Activated CD4-positive, alpha-beta T cell treated with anti-CD3 and anti-CD28 coated beads for 24 hours (primary cell): ENCODE results near the gene TRIM67.
"Not testable (repeated sequence)": the region's sequence is repeated elsewhere in the genome, so short reads cannot be mapped to it uniquely, and the experiment has no call there.

ENCODE experiments used
- DNase-seq, 2 donors: peaks; one replicate each; pipeline ENCODE4 v3.0.0-alpha.2; 2020; ENCODE audit warnings: low read depth in 2 of 2

Gene TRIM67

GRCh38 chr1:231203259-231204057, 41.6 kb downstream of the TRIM67 start:
- DNase-seq: no peak

GRCh38 chr1:231206856-231207255, 45.0 kb downstream of the TRIM67 start:
- DNase-seq: no peak

- no peak for DNase-seq
Measured at GRCh38 chr1:231207437-231207836, 45.6 kb downstream of the TRIM67 start.

GRCh38 chr1:231208980-231209379, 47.1 kb downstream of the TRIM67 start:
- no peak for DNase-seq

GRCh38 chr1:231209531-231209930, 47.7 kb downstream of the TRIM67 start:
- DNase-seq: no peak

- no peak for DNase-seq
Measured at GRCh38 chr1:231210126-231210525, 48.3 kb downstream of the TRIM67 start.

GRCh38 chr1:231211005-231211857, 49.4 kb downstream of the TRIM67 start:
- peak; percentile 87 to 91 for DNase-seq

GRCh38 chr1:231212301-231212700, 50.4 kb downstream of the TRIM67 start:
- not testable (repeated sequence) for DNase-seq

- DNase-seq: no peak
Measured at GRCh38 chr1:231213831-231214573, 52.1 kb downstream of the TRIM67 start.

- no peak for DNase-seq
Measured at GRCh38 chr1:231214918-231215680, 53.2 kb downstream of the TRIM67 start.

- no peak for DNase-seq
Measured at GRCh38 chr1:231215681-231216385, 54.0 kb downstream of the TRIM67 start.

GRCh38 chr1:231216498-231216897, 54.6 kb downstream of the TRIM67 start:
- DNase-seq: no peak

- no peak for DNase-seq
Measured at GRCh38 chr1:231217056-231217455, 55.2 kb downstream of the TRIM67 start.

- DNase-seq: no peak
Measured at GRCh38 chr1:231218078-231218477, 56.2 kb downstream of the TRIM67 start.

GRCh38 chr1:231219422-231220401, 57.9 kb downstream of the TRIM67 start:
- DNase-seq: no peak

- no peak for DNase-seq
Measured at GRCh38 chr1:231220801-231221200, 58.9 kb downstream of the TRIM67 start.

GRCh38 chr1:231226156-231226555, 64.3 kb downstream of the TRIM67 start:
- no peak for DNase-seq

- no peak for DNase-seq
Measured at GRCh38 chr1:231231511-231231910, 69.7 kb downstream of the TRIM67 start.
